ENCODE data around the gene TAF4.

GRCh38 chr20:61982191-61982950 lies 83.3 kb downstream of the TAF4 start:
- no peak for TF ChIP-seq CTCF (IDR thresholded peaks at IDR 0.05 in 4 of 5, conservative IDR thresholded peaks at IDR 0.05 in 1 of 5)
- no peak for TF ChIP-seq POLR2A (IDR thresholded peaks at IDR 0.05)

All from gastrocnemius medialis (tissue), 4 donors.